K562 (cell line): ENCODE data around the gene PKDREJ.

Source experiments
- EGR1 ChIP-seq: fragments of 450-650 bp; conservative IDR thresholded peaks from 2 replicates; pipeline ENCODE4 v1.6.1; 2017; ENCODE audit warnings: mild to moderate bottlenecking
- EZH2 ChIP-seq: IDR thresholded peaks from 2 replicates; pipeline ENCODE4 v1.6.1; 2012; ENCODE audit warnings: low read depth, mild to moderate bottlenecking, inconsistent platforms, low read length, borderline replicate concordance
- NCOA1 ChIP-seq: fragments of 450-650 bp; IDR thresholded peaks from 2 replicates; pipeline ENCODE4 v1.6.1; 2016; ENCODE audit warnings: low read depth
- POLR2A ChIP-seq: fragments of 450-650 bp; conservative IDR thresholded peaks from 2 replicates; pipeline ENCODE4 v1.6.1; 2016
- POLR2AphosphoS5 ChIP-seq: IDR thresholded peaks from 2 replicates; pipeline ENCODE4 v1.6.1; 2011; ENCODE audit warnings: mild to moderate bottlenecking, low read depth, low read length, moderate library complexity; ENCODE audit not compliant: control insufficient read depth, insufficient read depth
- PTRF ChIP-seq: fragments of 450-650 bp; IDR thresholded peaks from 2 replicates; pipeline ENCODE4 v1.6.1; 2016; ENCODE audit warnings: mild to moderate bottlenecking, missing genetic modification characterization, missing compliant biosample characterization
- SPI1 ChIP-seq: IDR thresholded peaks from 2 replicates; pipeline ENCODE4 v1.6.1; 2011; ENCODE audit warnings: low read depth, low read length, control low read depth, borderline replicate concordance
- STAT5B ChIP-seq: fragments of 250-450 bp; sonication (Bioruptor Pico); IDR thresholded peaks from 2 replicates; pipeline ENCODE4 v1.8.0; 2021; ENCODE audit warnings: mild to moderate bottlenecking, inconsistent platforms
- ZNF174 ChIP-seq: fragments of 250-450 bp; sonication (Bioruptor Pico); IDR thresholded peaks from 2 replicates; pipeline ENCODE4 v1.4.0; 2020; ENCODE audit warnings: mild to moderate bottlenecking
- TF ChIP-seq, protein P1 (sequence below), 3 experiments: IDR thresholded peaks in 2 of 3; conservative IDR thresholded peaks in 1 of 3; 2 replicates each; pipeline ENCODE4 v1.5.1; 2011 to 2012; ENCODE audit warnings: low read length in 3 of 3, mild to moderate bottlenecking in 3 of 3, control low read depth in 2 of 3, improper control_type of control experiment in 1 of 3, inconsistent platforms in 1 of 3, low read depth in 1 of 3, mixed read lengths in 1 of 3, moderate library complexity in 1 of 3; ENCODE audit not compliant: insufficient read depth in 2 of 3
- TF ChIP-seq, protein P2 (sequence below): sonication (generic); formaldehyde crosslinking; IDR thresholded peaks from 2 replicates; pipeline ENCODE4 v1.5.0; 2020; ENCODE audit warnings: missing genetic modification reagents
- TF ChIP-seq, protein P3 (sequence below): fragments of 250-450 bp; sonication (Bioruptor Pico); IDR thresholded peaks from 2 replicates; pipeline ENCODE4 v1.8.0; 2021; ENCODE audit warnings: mild to moderate bottlenecking, moderate library complexity
- TF ChIP-seq, protein P4 (sequence below): sonication (generic); formaldehyde crosslinking; IDR thresholded peaks from 2 replicates; pipeline ENCODE4 v1.8.1; 2023; ENCODE audit warnings: mild to moderate bottlenecking, missing genetic modification reagents

DNA sequence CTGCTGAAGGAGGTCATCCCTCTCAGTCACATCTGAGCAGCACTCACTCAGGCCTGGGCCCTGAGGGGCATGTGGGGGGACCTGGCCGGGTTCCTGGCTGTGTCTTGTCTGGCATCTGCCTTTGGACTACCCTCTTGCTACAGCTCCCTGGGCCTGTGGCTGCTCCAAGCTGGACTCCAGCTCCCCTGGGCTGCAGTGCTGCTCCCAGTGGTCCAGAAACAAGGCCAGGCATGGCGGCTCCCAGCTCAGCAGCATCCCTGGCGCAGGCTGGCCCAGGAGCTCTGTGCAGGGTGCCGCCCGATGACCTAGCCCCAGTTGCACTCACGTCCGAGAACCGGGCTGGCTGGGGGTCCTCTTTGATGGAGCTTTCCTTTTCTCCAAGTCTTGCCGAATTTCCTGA, 18.4 kb downstream of the PKDREJ start:
- TF ChIP-seq ZNF174 (CRISPR knock-in tag): no peak
- TF ChIP-seq, protein P1, sequence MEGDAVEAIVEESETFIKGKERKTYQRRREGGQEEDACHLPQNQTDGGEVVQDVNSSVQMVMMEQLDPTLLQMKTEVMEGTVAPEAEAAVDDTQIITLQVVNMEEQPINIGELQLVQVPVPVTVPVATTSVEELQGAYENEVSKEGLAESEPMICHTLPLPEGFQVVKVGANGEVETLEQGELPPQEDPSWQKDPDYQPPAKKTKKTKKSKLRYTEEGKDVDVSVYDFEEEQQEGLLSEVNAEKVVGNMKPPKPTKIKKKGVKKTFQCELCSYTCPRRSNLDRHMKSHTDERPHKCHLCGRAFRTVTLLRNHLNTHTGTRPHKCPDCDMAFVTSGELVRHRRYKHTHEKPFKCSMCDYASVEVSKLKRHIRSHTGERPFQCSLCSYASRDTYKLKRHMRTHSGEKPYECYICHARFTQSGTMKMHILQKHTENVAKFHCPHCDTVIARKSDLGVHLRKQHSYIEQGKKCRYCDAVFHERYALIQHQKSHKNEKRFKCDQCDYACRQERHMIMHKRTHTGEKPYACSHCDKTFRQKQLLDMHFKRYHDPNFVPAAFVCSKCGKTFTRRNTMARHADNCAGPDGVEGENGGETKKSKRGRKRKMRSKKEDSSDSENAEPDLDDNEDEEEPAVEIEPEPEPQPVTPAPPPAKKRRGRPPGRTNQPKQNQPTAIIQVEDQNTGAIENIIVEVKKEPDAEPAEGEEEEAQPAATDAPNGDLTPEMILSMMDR (IDR thresholded peaks at IDR 0.05 in 2 of 3, conservative IDR thresholded peaks at IDR 0.05 in 1 of 3; ENCODE audit: insufficient read depth in 2 of 3, low read depth in 1 of 3, low read length in 3 of 3): no peak
- no peak for TF ChIP-seq EZH2
- TF ChIP-seq POLR2A: no peak
- TF ChIP-seq, protein P2, sequence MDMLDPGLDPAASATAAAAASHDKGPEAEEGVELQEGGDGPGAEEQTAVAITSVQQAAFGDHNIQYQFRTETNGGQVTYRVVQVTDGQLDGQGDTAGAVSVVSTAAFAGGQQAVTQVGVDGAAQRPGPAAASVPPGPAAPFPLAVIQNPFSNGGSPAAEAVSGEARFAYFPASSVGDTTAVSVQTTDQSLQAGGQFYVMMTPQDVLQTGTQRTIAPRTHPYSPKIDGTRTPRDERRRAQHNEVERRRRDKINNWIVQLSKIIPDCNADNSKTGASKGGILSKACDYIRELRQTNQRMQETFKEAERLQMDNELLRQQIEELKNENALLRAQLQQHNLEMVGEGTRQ: no peak
- TF ChIP-seq, protein P3, sequence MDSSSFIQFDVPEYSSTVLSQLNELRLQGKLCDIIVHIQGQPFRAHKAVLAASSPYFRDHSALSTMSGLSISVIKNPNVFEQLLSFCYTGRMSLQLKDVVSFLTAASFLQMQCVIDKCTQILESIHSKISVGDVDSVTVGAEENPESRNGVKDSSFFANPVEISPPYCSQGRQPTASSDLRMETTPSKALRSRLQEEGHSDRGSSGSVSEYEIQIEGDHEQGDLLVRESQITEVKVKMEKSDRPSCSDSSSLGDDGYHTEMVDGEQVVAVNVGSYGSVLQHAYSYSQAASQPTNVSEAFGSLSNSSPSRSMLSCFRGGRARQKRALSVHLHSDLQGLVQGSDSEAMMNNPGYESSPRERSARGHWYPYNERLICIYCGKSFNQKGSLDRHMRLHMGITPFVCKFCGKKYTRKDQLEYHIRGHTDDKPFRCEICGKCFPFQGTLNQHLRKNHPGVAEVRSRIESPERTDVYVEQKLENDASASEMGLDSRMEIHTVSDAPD: no peak
- no peak for TF ChIP-seq EGR1
- TF ChIP-seq POLR2AphosphoS5: no peak
- TF ChIP-seq SPI1: no peak
- TF ChIP-seq, protein P4, sequence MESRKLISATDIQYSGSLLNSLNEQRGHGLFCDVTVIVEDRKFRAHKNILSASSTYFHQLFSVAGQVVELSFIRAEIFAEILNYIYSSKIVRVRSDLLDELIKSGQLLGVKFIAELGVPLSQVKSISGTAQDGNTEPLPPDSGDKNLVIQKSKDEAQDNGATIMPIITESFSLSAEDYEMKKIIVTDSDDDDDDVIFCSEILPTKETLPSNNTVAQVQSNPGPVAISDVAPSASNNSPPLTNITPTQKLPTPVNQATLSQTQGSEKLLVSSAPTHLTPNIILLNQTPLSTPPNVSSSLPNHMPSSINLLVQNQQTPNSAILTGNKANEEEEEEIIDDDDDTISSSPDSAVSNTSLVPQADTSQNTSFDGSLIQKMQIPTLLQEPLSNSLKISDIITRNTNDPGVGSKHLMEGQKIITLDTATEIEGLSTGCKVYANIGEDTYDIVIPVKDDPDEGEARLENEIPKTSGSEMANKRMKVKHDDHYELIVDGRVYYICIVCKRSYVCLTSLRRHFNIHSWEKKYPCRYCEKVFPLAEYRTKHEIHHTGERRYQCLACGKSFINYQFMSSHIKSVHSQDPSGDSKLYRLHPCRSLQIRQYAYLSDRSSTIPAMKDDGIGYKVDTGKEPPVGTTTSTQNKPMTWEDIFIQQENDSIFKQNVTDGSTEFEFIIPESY (CRISPR knock-in tag): no peak
- no peak for TF ChIP-seq STAT5B (CRISPR knock-in tag)
- TF ChIP-seq NCOA1: no peak
- no peak for TF ChIP-seq PTRF (tag)
